NCI-H187 treated with DMSO at 0.1 percent for 48 hours (cell line): ENCODE results near the gene CYB561D1.

Source experiments
- DNase-seq: peaks from one replicate; lab custom pipeline; 2025; lab: John Stamatoyannopoulos, UW

CYB561D1 gene

GRCh38 chr1:109530457-109531087 is 36.7 kb downstream of the CYB561D1 start:
- DNase-seq = no peak

DNA sequence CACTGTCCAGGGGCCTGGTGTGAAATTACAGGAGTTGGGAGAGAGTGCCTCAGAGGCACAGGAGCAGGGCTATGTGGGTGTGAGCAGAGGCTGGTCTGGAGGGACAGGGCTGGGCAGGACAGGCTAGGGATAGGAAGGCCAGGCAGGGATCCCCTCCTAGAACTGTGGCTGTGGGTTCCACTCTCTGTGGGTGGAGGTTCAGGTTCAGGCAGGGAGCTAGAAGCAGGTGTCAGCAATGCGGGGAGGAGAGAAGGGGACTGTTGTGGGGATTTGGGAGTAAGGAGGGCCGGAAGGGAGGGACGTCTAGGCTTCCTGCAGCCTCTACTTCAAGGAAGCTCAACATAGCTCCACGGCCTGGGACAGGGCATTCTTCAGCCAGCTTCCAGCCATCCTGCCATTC is 37.5 kb downstream of the CYB561D1 start:
- no peak for DNase-seq

DNA sequence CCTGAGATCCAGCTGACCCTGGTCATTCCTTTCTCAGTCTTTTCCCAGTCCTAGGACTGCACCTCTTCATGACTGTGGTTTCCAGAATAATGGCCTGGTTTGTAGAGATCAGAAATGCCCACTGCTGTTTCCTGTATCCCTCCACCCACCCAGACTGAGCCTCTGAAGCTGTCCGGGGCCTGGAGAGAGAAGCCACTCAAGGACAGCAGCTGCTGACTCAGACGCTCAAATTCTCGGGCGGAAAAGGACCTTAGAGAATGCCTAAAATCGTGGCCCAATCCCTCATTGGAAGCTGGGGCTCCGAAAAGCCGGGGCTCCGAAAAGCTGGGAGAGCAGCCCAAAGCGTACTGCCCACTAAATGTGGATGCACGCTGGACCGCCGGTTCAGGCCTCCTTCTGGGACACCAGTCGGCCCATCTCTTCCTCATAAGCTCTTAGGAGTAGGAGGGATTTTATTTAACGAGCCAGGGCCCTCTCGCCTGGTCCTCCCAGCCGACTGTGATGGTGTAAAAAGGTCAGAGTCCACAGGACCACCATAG is 38.0 kb downstream of the CYB561D1 start:
- no peak for DNase-seq

DNA sequence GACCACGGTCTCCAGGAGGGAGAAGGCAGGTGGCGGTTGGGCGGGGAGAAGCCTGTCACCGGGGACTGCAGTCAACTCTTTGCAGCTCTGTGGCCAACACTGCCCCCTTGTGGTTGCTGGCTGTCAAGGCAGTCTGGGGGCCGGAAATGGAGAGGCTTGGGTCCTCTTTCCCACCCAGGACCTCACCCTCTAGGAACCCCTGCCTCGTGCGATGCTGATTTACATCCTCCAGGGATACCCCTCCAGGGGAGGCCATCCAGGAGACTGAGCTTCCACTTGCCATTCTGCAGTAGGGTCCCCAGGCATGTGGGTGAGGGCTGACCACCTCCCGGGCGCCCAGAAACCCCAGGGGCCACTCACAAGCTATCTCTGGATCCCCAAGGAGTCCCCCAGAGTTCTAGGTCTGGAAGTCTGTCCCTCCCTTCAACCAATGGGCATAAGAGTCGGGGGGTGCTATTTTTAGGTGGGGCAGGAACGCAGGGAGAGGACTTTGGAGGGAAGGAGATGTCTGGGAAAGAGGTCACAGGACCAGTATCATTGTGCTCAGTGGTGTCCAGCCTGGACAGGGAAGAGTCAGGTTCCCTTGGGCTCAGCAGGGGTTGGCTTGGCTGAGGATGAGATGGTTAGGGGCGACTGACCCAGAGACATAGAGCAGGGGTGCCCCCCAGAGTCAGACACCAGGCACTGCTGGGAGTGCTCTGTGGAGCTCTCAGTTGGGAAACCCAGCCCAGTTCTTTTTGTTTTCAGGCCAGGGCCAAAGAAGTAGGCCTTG is 38.7 kb downstream of the CYB561D1 start:
- peak; percentile 40 for DNase-seq

DNA sequence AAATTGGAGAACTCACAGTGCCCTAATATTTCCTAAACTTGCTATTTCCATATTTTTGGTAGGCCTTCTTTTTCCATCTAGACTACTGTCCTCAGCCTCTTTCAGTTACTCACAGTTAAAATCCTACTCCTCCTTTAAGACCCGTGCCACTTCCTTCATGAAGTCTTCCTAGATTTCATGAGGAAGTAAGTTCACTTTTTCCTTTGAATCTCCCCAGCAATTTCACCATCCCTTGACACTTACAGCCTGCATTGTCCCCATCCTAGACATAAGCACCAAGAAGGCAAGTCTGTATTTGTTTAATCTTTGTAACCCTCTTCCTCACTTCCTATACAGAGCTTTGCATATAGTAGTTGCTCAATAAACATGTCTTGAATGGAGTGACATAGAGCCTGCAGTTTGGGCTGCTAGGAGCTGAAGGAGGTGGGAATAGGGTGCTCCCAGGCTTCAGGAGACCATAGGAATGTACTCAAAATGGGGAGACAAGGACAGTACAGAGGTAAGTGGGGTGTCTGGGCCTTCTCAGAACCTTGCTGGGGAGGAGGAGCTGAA is 40.5 kb downstream of the CYB561D1 start:
- no peak for DNase-seq

DNA sequence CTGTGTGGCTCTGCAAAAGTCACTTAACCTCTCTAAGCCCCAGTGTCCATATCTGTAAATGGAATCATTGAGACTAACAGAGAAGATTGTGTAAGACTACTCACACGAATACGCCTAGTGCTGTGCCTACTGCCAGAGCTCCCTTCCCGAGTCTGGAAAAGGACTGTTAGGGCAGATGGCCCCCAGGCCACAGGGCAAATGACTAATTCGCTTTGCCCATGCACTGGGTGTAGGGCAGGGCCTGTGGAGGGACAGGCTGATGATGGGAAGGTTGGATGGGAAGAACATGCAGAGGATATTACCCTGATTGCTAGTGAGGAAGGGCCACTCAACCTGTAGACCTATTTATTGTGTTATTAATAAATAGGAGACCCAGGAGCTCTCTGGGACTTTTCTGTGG is 41.6 kb downstream of the CYB561D1 start:
- no peak for DNase-seq

DNA sequence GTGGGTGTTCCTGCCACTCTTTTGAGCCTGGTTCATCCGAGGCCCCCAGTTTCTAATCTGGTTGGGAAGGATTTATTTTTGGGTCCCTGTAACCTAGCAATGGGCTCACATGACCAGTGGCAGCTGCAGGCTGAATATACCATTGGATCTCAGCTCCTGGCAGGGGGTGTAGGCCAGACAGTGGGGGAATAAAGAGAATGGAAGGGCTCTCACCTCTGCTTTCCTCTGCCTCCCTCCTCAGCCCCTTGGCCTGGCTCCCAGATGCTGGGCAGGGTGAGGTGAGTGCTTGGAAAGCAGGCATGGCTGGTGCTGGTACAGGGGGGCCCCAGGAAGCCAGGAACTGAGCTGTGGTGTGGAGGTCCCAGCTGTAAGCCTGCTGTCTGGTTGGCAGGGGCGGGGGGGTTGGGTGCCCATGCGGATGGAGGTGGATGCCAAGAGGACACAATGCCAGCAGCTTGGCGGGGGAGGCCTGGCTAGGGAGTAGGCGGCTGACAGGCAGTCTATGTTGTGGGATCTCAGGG is 42.1 kb downstream of the CYB561D1 start:
- DNase-seq = no peak

DNA sequence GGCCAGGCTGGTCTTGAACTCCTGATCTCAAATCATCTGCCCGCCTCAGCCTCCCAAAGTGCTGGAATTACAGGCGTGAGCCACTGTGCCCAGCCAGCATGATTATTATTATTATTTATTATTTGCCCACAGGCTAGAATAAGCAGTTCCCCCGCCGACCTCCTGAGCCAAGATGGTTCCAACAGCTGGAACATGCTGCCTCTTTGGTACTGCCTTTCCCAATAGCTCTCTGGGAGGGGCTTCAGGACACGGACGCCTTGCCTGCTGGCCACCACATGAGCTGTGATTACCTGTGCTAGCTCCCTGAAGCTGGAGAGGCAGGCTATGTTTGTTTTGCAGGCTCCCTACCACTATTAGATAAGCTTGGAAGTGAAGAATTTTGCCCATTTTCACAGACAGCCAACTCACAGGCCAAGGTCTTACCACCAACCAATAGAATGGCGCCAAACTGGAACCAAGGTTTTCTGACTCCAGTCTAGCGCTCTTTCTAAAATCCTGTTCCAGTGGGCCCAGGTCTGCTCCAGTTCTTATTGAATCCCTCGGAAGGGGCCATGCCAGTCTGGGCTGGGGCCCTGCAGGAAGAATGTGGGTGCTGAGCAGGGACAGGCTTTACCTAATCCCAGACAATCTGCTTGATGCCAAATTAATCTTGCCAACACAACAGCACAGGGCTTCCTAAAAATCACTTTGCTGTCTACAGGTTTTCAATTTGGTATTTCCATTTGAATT is 43.7 kb downstream of the CYB561D1 start:
- no peak for DNase-seq

- DNase-seq = no peak
Measured at GRCh38 chr1:109538827-109539555, 45.1 kb downstream of the CYB561D1 start.

DNA sequence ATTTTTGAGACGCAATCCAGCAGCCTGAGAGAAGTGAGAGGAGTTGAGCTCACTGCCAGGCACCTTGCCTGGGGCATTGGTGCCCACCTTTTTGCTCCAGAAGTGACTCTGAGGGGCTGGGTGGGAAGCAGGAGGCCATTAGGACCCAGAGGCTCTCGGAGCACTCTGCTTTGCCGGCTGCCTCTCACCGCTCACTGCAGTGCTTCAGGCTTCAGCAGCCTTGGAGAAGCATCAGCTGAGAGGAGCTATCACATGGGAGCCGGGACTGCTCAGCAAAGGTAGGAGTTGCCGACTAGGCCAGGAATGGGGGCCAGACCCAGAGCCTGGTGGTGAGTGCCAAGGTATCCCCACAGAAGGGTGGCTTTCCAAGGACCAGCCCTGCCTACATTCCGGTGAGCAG is 45.8 kb downstream of the CYB561D1 start, which contains the start of gene GPR61:
TSS of gene GPR61 (plus strand) at position 197 of the 400 bp plus-strand sequence. CDS start 3,151 bp downstream, outside the sequence.
- DNase-seq = no peak

GRCh38 chr1:109541102-109541501 is 47.2 kb downstream of the CYB561D1 start:
- DNase-seq = no peak

- no peak for DNase-seq
Measured at GRCh38 chr1:109542657-109543056, 48.8 kb downstream of the CYB561D1 start.

- DNase-seq = no peak
Measured at GRCh38 chr1:109543283-109543987, 49.5 kb downstream of the CYB561D1 start.

DNA sequence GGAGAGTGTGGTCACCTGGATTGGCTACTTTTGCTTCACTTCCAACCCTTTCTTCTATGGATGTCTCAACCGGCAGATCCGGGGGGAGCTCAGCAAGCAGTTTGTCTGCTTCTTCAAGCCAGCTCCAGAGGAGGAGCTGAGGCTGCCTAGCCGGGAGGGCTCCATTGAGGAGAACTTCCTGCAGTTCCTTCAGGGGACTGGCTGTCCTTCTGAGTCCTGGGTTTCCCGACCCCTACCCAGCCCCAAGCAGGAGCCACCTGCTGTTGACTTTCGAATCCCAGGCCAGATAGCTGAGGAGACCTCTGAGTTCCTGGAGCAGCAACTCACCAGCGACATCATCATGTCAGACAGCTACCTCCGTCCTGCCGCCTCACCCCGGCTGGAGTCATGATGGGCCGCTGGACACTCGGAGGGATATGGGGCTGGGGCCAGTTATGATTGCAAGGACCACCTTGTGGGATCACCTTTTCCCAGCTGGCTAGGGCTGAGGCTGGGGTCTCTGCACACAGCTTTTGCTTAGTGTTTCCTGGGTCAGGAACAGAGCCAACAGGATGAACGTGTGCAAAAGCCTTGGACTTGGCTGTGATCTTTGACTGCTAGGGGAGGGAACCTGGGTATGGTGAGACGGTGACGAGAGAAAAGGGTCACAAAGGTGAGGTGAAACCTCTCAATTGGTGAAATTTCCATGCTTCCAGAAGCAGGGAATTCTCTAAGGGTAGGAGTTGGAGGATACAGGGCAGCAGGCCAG is 50.3 kb downstream of the CYB561D1 start:
- no peak for DNase-seq

- DNase-seq = peak; percentile 77
Measured at GRCh38 chr1:109546311-109547109, 52.6 kb downstream of the CYB561D1 start.

- no peak for DNase-seq
Measured at GRCh38 chr1:109547463-109548320, 53.8 kb downstream of the CYB561D1 start.

DNA sequence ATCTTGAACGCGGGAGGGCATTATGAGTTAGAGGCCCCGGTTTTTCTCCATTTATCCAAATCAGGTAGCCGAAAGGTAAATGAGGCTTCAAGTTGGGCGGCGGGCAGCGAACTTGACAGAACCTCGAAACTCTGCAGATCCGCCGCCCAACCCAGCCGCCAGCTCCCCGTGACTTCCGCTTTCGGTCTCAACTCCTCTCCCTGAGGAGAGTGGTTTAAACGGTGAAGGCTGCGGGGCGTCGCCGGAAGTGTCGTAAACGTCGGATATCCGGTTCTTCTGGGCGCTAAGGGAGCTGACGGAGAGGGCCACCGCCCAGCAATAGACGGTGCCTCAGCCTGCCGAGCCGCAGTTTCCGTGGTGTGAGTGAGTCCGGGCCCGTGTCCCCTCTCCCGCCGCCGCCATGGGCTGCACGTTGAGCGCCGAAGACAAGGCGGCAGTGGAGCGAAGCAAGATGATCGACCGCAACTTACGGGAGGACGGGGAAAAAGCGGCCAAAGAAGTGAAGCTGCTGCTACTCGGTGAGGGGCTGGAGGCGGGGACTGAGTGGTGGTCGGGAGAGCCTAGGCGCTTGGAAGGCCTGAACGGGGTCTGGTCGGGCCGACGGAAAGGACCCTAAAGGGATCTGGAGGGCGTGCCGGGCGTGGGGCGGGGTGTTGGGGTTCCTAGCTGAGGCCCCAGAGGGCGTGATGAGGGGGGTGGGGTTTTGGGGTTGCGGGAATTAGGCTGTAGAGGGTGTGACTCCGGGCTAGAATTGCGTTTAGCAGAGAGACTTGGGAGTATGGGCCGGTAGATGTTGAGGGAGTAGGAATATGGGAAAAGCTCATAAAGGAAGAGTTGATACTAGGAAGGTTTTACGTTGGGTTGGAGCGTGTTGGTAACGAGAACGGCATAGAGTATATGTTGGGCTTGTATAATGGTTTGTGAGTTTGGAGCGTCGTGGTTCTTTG is 54.7 kb downstream of the CYB561D1 start, which contains the start of gene GNAI3:
TSS of gene GNAI3 (plus strand) at position 295 of the 947 bp plus-strand sequence. CDS start at position 401, 106 bp downstream.
- DNase-seq = peak; percentile 82
